Right atrium auricular region (tissue), 2 donors: ENCODE results near the gene KCNK18. TPM values are rescaled to one million over a fixed set of nuclear protein-coding genes. Genes with fewer than 3 reads are reported as not detected.

Source experiments
- DNase-seq: peaks from one replicate; pipeline ENCODE4 v3.0.0-alpha.2; 2019; ENCODE audit warnings: low spot score
- H3K27ac ChIP-seq, 2 donors: fragments of 200-600 bp; sonication (generic); 1 replicate in 1 of 2; 2 replicates in 1 of 2; pipeline ENCODE4 v1.5.1; 2016 to 2019
- H3K27me3 ChIP-seq, 2 donors: fragments of 200-600 bp; sonication (generic); one replicate each; pipeline versions ENCODE4 v1.5.1 to v1.6.0; 2017 to 2019
- H3K36me3 ChIP-seq: fragments of 200-600 bp; sonication (generic); one replicate; pipeline ENCODE4 v1.5.1; 2016
- H3K4me1 ChIP-seq, 2 donors: fragments of 200-600 bp; sonication (generic); one replicate each; pipeline versions ENCODE4 v1.5.1 to v1.6.0; 2017 to 2019
- H3K4me3 ChIP-seq, 2 donors: fragments of 200-600 bp; sonication (generic); 1 replicate in 1 of 2; 2 replicates in 1 of 2; pipeline ENCODE4 v1.5.1; 2017 to 2019; ENCODE audit warnings: mild to moderate bottlenecking in 1 of 2, moderate library complexity in 1 of 2
- H3K9me3 ChIP-seq, 2 donors: fragments of 200-600 bp; sonication (generic); one replicate each; pipeline ENCODE4 v1.5.1; 2019
- total RNA-seq, 2 donors: library from RNA; depleted of rRNA; stranded (reverse); fragments of >200 nt; gene quantifications; one replicate each; pipeline ENCODE4 v1.1.0, GENCODE V29; 2016
- TF ChIP-seq, protein P1 (sequence below), 2 donors: fragments of 200-600 bp; sonication (generic); IDR thresholded peaks; one replicate each; pipeline ENCODE4 v1.5.1; 2019; ENCODE audit warnings: antibody characterized with exemption in 2 of 2

Gene KCNK18
- total RNA-seq, 2 donors from 2014 or later, result not detected

DNA sequence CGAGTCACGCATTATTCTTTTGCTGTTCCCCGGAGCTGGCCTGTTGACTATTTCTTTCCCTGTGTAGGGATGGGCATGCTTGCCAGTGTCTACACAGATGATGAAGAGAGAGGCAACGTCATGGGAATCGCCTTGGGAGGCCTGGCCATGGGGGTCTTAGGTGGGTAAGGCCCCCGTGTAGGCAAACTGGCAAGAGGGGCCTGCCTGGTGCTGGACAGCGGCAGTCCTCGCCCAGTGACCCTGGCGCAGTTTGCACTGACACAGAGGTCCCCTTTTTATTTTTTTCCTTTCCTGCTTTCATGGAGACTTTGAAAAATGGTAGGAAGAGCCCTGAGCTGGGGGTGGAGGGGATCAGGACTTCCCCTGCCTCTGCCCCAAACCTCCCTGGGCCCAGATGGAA lies 57.0 kb downstream of the KCNK18 start:
- no peaks in the 10 kb centered on the region for H3K9me3 ChIP-seq
- no peaks in the 10 kb centered on the region for H3K4me1 ChIP-seq
- TF ChIP-seq, protein P1, sequence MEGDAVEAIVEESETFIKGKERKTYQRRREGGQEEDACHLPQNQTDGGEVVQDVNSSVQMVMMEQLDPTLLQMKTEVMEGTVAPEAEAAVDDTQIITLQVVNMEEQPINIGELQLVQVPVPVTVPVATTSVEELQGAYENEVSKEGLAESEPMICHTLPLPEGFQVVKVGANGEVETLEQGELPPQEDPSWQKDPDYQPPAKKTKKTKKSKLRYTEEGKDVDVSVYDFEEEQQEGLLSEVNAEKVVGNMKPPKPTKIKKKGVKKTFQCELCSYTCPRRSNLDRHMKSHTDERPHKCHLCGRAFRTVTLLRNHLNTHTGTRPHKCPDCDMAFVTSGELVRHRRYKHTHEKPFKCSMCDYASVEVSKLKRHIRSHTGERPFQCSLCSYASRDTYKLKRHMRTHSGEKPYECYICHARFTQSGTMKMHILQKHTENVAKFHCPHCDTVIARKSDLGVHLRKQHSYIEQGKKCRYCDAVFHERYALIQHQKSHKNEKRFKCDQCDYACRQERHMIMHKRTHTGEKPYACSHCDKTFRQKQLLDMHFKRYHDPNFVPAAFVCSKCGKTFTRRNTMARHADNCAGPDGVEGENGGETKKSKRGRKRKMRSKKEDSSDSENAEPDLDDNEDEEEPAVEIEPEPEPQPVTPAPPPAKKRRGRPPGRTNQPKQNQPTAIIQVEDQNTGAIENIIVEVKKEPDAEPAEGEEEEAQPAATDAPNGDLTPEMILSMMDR (IDR thresholded peaks at IDR 0.05), result no peak
- no peak overlapping the region for H3K4me3 ChIP-seq
- no peak overlapping the region for H3K27ac ChIP-seq
- no peaks in the 10 kb centered on the region for H3K27me3 ChIP-seq
- no peak for DNase-seq
- no peaks in the 10 kb centered on the region for H3K36me3 ChIP-seq

DNA sequence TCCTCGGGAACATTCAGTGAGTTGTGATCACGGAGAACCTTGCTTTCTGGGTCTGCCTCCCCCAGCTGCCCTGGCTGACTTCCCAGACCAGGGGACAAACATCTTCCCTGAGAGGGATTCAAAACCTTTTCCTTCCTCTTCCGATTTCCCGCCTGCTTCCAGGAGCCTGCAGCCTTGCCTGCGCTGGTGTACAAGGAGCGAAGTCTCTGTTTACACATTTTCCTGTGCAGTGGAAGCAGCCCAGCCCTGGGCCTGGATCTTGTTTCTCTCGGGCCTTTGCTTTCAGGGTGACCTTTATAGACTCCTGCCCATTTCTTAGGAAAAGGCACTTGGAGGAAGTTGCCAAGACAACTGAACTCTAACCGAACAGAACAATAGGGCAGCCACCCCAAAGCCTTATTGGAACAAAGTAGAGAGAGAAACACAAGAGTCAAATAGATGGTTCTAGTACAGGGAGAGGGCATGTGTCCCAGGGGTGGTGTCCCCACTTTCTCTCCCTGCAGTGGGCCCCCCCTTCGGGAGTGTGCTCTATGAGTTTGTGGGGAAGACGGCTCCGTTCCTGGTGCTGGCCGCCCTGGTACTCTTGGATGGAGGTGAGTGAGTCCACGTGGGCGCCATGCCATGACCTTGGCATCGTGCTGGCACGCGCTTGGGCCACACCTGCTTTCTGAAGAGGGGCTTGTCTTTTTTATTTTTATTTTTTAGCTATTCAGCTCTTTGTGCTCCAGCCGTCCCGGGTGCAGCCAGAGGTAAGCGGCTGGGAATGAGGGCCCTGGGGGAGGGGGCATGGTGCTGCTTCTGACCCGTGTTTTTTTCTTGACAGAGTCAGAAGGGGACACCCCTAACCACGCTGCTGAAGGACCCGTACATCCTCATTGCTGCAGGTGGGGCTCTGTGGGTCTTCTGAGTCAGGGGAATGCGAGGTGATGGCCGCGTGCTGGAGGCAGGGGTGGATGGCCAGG lies 57.8 kb downstream of the KCNK18 start:
- Histone ChIP-seq H3K4me1 (no peaks in the 10 kb centered on the region), H3K9me3 (no peaks in the 10 kb centered on the region), H3K27me3 (no peaks in the 10 kb centered on the region), H3K36me3 (no peaks in the 10 kb centered on the region), H3K4me3 (no peak overlapping the region), H3K27ac (no peak overlapping the region)
- no peak for DNase-seq
- TF ChIP-seq, protein P1 (IDR thresholded peaks at IDR 0.05), result no peak

DNA sequence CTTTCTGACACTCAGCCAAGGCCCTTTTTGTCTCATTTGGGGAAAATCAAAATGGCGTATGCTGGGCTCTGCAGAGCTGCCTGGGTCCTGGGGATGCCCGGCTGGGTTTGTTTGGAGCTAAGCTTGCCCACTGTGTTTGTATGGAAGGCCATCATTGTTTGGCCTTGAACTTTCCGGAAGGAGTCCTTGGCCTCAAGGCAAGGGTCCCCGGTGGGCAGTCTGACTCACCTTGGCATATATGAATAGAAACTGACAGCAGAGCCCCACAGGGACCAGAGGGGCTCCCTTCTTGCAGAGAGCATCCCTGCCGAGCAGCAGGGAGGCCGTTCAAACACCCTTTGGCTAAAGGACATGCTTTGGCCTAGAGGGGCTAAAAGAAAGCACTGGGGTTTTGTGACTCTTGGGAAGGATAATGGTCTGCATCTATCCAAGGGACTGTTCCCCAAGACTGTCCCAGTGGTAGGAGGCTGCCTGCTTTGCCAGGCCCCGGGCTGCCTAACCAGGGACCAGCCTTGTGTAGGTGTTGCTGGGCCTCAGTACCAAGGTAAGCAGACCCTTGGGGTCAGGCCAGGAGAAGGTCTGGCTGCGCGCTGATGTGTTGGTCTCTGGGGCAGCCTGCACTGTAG lies 58.7 kb downstream of the KCNK18 start:
- Histone ChIP-seq H3K9me3 (no peaks in the 10 kb centered on the region), H3K27me3 (no peaks in the 10 kb centered on the region)
- TF ChIP-seq, protein P1 (IDR thresholded peaks at IDR 0.05), result no peak

DNA sequence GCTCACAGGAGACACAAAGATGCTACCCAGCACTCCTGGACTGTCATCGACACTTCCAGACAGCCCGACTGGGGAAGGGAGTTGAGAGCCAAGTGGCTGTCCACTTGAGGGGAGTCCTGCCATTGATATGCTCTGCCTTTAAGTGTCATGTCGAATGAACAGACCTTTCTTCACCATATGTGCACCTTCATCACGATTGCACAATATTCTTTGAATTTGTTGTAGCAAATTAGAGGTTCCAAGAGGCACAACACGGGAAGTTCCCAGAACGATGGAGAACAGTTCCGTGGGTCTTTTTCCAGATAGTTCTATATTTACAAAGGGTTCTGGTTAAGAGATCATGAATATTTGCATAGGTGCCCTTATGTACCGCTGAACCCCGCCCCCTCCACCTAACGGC lies 59.6 kb downstream of the KCNK18 start:
- DNase-seq, result no peak
- TF ChIP-seq, protein P1 (IDR thresholded peaks at IDR 0.05), result no peak
- Histone ChIP-seq H3K36me3 (no peaks in the 10 kb centered on the region), H3K27ac (no peak overlapping the region), H3K9me3 (no peaks in the 10 kb centered on the region), H3K4me3 (no peak overlapping the region), H3K27me3 (no peaks in the 10 kb centered on the region), H3K4me1 (no peaks in the 10 kb centered on the region)

More for the DNA sequence above, 58.7 kb downstream of the KCNK18 start:
- peak; percentile 43 for DNase-seq
- no peak overlapping the region for H3K4me3 ChIP-seq
- no peaks in the 10 kb centered on the region for H3K36me3 ChIP-seq
- no peak overlapping the region for H3K27ac ChIP-seq
- H3K4me1 ChIP-seq, result no peaks in the 10 kb centered on the region

DNA sequence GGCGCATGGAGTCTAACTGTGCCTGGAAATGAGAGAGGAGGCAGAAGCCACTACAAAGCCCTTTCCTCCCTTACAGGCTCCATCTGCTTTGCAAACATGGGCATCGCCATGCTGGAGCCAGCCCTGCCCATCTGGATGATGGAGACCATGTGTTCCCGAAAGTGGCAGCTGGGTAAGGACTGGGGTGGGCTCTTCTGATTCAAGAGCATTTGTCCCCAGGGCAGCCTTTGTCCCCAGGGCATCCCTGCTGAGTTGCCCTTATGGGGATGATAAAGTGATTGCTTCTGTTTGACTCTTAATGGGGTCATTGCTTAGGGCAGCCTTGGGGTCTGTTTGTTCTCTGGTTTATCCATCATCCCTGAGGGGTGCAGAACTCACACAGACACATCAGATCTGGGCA lies 60.4 kb downstream of the KCNK18 start:
- DNase-seq, result peak; percentile 18
- no peak overlapping the region for H3K4me3 ChIP-seq
- H3K9me3 ChIP-seq, result no peaks in the 10 kb centered on the region
- TF ChIP-seq, protein P1 (IDR thresholded peaks at IDR 0.05), result no peak
- no peaks in the 10 kb centered on the region for H3K4me1 ChIP-seq
- no peaks in the 10 kb centered on the region for H3K27me3 ChIP-seq
- no peak overlapping the region for H3K27ac ChIP-seq
- no peaks in the 10 kb centered on the region for H3K36me3 ChIP-seq
